22Rv1 (cell line): ENCODE measurements around the gene ST3GAL3.

Experiments used
- CTCF ChIP-seq: fragments of 450-650 bp; IDR thresholded peaks from 2 replicates; pipeline ENCODE4 v1.5.1; 2017; ENCODE audit warnings: mild to moderate bottlenecking
- ZFX ChIP-seq: fragments of 450-650 bp; IDR thresholded peaks from 2 replicates; pipeline ENCODE4 v1.6.1; 2017; ENCODE audit warnings: antibody characterized with exemption, borderline replicate concordance

DNA sequence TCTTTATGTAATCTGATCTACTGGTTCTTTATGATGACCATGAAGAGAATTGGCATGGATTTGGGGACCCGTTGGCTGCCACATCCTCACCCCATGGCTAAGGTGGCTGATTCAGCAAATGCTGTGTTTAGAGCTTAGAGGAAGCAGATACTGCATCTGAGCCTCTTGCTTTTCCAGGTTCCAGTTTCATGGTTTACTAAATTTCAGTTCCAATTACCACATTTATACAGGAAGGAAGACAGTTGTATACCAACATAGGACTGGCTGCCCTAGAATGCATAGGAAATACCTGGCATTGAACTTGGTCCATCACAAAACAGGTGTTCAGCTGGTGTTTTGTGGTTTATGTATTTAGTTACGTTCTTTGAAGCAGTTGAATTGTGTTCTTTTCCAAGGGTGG, 107.1 kb downstream of the ST3GAL3 start:
- TF ChIP-seq CTCF (no peak), ZFX (no peak)
